GM21786 (cell line): ENCODE measurements around the gene EFCAB8.

Source experiments
- ATAC-seq: cut with Tn5 transposase; IDR thresholded peaks from one replicate; pipeline ENCODE4 v1.9.1; 2021; ENCODE audit not compliant: unreplicated experiment

EFCAB8 gene

DNA sequence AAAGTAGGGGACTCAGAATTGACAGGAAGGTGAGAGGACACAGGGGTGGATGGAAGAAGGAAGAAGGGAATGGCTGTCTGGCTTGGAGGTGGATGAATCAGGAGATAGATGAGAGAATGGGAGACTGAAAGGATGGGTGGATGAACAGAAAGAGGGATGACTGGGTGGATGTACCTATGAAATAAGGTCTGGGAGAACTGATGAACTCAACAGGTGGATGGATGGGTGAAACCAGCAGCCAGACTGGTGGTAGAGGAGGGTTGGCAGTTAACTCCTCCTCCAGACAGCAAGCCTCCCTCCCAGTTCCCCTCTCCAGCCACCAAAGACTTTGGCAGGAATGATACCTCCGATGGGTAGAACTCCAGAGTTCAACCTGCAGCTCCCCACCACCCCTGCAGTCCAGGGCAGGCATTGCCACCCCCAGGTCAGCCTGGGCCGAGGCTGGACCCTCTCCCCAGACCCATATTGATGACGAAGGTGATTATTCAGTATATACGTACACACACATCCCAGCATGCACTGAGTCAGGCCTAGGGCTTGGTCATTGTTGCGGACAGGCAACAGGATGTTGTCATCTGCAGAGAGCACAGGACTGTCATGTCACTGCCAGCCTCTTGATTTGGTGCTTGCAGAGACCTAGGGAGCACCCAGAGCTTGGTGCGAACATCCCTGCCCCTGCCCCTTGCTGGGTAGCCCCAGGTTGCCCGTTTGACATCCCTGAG, 143.5 kb downstream of the EFCAB8 start:
- ATAC-seq: no peak

DNA sequence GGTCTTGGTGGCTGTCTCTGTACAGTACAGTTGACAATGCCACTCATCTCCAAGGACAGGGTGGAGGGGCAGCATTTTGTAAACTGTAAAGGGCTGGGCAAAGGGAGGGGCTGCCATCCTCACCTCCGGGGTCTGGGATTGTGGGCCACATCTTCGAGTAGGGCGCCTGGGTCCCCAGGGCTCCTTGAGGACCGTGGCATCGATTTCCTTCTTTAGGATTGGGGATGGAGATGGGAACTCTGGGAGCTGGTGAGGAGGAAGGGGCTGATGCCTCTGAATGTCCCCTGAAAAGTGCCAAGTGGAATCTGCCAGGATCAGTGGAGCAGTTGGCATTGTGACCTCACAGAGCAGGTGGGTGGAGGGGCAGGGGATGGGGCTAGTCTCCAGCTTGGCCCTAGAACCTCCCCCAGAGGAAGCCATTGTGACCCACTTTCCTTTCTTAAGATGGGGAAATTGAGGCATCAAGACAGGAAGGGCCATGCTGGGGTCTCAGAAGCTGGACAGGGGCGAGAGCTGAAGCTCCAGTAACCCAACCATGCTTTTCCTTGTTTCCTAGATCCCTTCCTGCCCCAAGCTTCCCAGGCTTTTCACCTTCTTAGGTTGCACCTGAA, 145.5 kb downstream of the EFCAB8 start, which contains the start of gene SUN5:
TSS of gene SUN5 (minus strand) at position 293 of the 611 bp plus-strand sequence. CDS start at position 200, 93 bp downstream.
- no peak for ATAC-seq

DNA sequence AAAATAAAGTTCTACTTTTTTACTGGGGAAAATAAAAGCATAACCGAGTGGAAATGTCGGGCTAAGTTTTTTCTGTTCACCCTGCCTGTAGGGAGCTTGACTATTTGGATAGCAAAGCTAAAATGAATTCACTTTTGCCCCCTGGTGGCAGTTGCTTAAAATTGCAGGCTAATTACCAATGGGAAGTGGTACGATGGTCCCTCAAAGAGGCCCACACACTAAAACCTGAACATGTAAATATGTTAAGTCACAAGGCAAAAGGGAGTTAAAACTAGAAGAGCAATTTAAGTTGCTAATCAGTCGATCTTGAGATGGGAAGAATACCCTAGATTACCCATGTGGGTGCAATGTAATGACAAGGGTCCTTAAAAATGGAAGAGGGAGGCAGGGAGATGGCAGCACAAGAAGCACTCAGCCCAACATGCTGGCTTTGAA, 146.4 kb downstream of the EFCAB8 start:
- no peak for ATAC-seq

DNA sequence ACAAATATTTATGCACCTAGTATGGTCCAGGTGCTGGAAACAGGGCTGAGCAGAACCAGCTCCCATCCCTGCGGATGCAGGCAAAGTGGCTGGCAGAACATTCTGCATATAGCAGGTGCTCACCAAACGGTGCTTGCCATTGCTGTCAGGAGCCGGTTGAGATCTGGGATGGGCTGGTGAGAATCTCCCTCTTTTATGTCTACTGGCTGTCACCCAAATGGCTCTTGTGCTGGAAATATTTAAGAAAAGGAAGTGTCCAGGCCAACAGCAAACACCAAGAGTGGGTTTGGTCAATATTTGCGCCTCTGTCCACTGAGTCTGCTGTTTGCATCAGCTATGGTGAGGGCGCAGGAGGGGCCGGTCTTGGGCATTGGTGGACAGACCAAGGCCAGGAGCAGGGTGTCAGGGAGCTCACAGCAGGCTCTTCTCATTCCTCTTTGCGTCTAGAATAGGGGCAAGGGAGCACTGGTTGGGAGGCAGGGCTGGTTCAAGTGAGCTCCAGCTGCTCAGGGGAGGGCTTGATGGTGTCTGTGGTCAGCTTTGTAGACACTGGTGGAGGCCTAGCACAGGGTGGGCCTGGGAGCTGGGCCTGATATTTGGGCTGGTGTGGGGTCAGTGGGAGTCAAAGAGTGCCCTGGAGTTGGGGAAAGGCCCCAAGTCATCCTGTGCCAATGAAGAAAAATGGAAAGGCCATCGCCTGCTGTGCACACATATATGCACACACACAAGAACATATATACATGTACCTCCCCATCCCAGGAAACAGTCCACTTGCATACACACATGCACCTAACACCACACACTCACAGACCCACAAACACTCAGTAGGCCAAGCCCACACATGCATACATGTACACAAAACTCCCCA, 147.4 kb downstream of the EFCAB8 start:
- ATAC-seq: no peak

DNA sequence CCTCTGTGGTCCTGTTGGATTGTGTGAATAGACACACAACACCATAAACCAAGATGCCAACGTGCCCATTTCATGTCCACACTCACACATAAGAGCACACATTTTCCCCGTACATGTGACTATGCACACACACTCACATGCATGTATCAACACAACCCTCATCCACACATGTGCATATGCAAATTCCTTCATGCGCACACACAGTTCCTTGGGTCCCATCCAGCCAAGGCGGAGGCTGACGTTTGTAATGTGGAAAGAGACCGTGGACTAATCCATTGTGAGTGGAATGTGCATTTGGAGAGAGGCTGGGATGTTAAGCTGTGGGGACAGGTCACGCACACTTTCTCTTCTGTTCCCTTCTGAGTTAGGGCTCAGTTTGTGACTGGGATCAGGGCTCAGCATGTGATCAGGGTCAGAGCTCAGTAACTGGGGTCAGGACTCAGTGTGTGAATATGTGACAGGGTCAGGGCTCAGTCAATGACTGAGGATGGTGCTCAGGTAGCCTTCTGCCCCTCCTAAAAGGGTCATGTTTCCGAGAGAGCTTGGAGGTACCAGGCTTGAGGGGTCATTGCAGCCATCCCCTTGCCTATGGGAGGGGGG, 148.2 kb downstream of the EFCAB8 start:
- ATAC-seq: no peak

DNA sequence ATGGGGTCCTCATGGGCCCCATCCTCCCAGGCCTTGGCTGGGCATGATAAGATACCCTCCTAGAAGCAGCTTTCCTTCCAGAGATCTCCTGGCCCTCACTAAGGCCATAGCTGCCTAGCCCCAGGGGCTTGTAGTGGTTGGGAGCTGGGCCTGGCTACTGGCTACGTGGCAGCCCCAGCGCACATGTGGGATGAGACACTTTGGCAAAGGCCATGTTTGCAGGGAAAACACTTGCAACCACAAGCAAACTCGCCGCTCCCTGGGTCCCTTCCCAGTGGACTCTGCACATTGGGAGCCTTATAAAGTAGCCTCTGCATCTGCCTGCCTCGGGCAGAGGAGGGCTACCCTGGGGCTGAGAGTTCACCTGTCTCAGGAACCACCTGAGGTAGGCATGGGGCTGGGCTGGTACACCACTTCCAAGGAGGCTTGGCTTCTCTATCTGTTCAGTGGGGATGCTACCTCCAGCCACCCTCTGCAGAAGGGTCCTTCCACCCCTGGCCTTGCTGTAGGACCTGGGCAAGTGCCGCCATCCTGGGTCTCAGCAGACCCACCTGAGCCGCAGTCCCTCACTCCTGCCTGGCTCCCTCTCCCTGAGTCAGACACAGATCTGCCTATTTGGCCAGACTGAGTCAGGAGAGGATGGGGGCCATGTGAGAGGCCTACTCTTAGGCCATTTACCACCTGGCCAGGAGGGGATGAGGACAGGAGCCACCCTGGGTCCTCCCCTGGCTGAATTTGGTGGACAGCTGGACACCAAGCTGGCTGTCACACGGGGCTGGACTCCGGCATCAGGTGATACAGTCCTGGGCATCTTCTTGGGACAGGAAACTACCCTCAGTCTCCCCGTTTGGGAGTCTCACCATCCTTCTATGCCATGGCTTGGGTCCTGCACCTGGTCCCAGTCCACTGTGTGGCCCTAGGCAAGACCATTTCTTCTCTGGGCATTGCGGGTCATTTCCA, 148.9 kb downstream of the EFCAB8 start, which contains the start of gene BPIFB2:
TSS of gene BPIFB2 (plus strand) at position 329 of the 960 bp plus-strand sequence. CDS start 871 bp downstream, outside the sequence.
- no peak for ATAC-seq

DNA sequence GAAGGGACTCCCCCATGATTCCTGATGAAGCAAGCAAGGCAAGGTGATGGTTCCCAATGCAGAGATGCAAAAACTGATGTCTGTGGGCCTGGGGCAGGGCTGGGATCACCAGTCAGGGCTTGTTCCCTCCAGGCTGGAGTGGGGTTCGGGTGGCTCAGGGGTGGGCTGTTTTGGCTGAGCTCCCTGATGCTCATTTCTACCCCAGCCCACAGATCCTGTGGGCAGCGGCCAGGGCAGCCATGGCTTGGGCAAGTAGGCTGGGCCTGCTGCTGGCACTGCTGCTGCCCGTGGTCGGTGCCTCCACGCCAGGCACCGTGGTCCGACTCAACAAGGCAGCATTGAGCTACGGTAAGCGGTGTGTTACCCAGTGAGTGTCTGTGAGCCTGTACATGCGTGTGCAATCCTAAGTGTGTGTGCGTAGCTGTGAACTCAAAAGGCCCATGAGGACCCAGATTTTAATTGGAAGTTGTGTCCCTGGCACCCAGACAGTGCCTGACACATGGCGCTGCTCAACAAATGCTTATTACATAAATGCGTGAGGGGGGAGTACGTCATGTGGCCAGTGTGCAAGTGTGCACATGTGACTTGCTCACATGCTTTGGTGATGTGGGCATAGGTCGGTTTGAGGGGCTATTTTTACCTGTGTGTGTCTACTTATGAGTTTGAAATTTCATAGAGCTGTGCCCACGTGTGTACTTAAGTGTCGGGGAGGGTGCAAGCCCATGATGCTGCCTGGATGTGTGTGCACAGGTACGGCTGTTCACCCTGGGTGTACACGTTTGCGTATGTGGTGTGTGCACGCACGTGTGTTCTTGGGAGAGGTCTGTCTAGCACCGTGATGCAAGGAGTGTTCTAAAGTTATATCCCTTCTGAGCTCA, 149.9 kb downstream of the EFCAB8 start:
- no peak for ATAC-seq

DNA sequence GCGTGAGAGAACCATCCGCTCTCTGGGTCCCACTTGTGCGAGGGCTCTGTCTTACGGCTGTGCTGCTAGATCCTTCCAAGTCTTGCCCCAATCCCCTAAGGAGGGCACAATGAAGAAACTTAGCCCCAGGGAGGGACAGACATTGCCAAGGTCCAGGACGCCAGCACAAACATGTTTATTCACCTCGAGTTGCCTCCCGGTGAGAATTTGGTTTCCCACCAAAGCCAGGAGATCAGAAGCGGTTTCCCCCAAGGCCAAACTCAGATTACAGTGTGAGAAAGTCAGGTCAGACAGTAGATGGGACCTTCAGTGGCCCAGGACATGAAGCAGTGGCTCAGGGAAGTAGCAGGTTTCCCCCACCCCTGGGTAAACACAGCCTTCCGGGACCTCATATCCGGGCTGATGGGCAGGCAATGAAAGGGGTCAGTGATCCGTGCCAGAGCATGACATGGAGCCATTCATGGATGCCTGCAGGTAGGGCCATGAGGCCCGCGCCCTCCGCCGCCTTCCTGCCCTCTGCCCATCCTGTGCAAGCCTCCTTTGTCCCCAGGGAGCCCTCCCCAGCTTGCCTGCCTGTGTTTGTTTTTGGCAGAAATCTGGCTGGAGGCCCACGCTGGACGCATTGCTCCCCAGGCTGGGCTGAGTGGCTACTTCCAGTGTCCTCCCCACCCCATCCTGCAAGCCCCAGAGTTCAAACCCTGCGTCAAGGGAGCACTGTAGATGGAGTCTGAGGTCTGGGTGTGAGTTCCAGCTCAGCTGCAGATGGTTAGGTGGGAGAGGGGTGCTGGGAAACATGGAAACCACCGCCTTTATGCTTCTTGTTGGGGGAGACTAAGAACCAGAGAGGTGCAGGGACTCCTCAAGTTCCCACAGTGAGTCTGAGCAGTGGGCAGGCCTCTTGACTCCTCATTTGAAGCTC, 150.8 kb downstream of the EFCAB8 start:
- no peak for ATAC-seq

DNA sequence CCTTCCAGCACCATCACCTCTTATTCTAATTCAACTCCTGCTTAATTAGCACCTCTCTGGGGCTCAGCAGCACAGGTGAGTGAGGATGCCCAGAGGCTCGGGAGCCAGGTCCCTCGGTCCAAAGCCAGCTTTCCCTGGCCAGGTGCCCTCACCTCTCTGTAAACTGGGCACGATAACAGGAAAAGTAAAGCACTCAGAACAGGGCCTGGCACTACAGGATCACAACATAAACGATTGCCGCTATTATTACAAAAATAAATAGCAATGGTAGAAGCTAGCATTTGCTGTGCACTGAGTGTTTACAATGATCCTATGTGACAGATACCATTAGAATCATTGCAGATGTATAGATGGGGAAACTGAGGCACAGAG, 151.4 kb downstream of the EFCAB8 start:
- ATAC-seq: no peak

DNA sequence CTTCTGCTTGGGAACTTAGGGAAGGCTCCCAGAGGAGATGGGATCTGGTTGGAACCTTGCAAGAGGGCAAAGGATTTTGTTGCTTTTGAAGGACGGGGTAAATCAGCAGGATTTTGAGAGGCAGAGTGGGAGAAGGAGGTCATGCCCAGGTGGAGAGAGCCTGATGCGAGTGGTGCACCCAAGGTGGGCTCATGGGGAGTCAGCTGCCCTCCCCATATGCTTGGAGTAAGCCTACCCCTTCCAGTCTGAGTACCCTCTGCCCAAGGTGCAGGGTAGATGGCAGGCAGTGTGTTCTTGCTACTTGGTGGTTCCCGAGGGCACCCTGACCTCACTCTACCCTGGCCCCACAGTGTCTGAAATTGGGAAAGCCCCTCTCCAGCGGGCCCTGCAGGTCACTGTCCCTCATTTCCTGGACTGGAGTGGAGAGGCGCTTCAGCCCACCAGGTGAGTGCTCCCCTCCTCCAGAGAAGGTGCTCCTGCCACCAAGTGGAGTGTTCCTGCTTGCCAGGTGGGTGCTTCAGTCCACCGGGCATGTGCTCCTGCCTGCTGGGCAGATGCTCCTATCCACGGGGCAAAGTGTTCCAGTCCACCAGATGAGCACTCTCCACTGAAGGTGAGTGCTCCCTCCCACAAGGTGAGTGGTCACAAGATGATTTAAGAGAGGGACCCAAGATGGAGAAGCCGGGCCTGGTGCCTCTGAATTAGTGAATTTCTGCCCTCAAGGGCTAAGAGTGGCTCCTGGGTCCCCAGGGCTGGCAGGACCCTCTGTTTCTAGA, 152.1 kb downstream of the EFCAB8 start:
- no peak for ATAC-seq
